ENCODE data around the gene NDFIP2. TPM values are rescaled to one million over a fixed set of nuclear protein-coding genes. Genes with fewer than 3 reads are reported as not detected.

Gene NDFIP2
- total and polyA plus RNA-seq, 3 donors from 2014 or later: 25.3 to 56.1 (median 33.8) TPM

GRCh38 chr13:79503473-79504017 lies 22.6 kb downstream of the NDFIP2 start:
- intact Hi-C loops (cut with DNase I; ENCODE audit: low total_unique reads): no loop called here
- TF ChIP-seq POLR2A (IDR thresholded peaks at IDR 0.05) (no peak), CTCF (IDR thresholded peaks at IDR 0.05) (no peak)
- Histone ChIP-seq H3K27me3 (no peaks in the 10 kb centered on the region), H3K9me3 (no peaks in the 10 kb centered on the region), H3K27ac (no peak overlapping the region), H3K4me3 (no peak overlapping the region), H3K4me1 (no peaks in the 10 kb centered on the region), H3K36me3 (ENCODE audit: low read depth, missing control alignments) (no peaks in the 10 kb centered on the region)
- DNase-seq: no peak

GRCh38 chr13:79508224-79508961 lies 27.4 kb downstream of the NDFIP2 start:
- no peaks in the 10 kb centered on the region for H3K9me3 ChIP-seq
- H3K4me1 ChIP-seq: no peaks in the 10 kb centered on the region
- no peaks in the 10 kb centered on the region for H3K27me3 ChIP-seq
- intact Hi-C loops (cut with DNase I; ENCODE audit: low total_unique reads): no loop called here
- H3K27ac ChIP-seq: no peak overlapping the region
- H3K4me3 ChIP-seq: no peak overlapping the region
- TF ChIP-seq CTCF (IDR thresholded peaks at IDR 0.05) (no peak), POLR2A (IDR thresholded peaks at IDR 0.05) (no peak)
- 86 to 88% methylated on average over 6 of the region's 6 CpGs for WGBS, 2 donors
- no peaks in the 10 kb centered on the region for H3K36me3 ChIP-seq (ENCODE audit: low read depth, missing control alignments)
- no peak for DNase-seq

GRCh38 chr13:79511611-79512010 lies 30.7 kb downstream of the NDFIP2 start:
- intact Hi-C loops (cut with DNase I; ENCODE audit: low total_unique reads): no loop called here
- no peaks in the 10 kb centered on the region for H3K27me3 ChIP-seq
- H3K9me3 ChIP-seq: no peaks in the 10 kb centered on the region
- DNase-seq: no peak
- no peak overlapping the region for H3K4me3 ChIP-seq
- H3K36me3 ChIP-seq (ENCODE audit: low read depth, missing control alignments): no peaks in the 10 kb centered on the region
- no peaks in the 10 kb centered on the region for H3K4me1 ChIP-seq
- no peak for TF ChIP-seq POLR2A (IDR thresholded peaks at IDR 0.05)
- no peak for TF ChIP-seq CTCF (IDR thresholded peaks at IDR 0.05)
- 86 to 90% methylated on average over 2 of the region's 2 CpGs for whole genome bisulfite sequencing, 2 donors
- H3K27ac ChIP-seq: no peak overlapping the region

- intact Hi-C loops (cut with DNase I; ENCODE audit: low total_unique reads): no loop called here
- H3K9me3 ChIP-seq: no peaks in the 10 kb centered on the region
- no peaks in the 10 kb centered on the region for H3K27me3 ChIP-seq
- no peaks in the 10 kb centered on the region for H3K36me3 ChIP-seq (ENCODE audit: low read depth, missing control alignments)
- H3K4me3 ChIP-seq: no peak overlapping the region
- H3K27ac ChIP-seq: no peak overlapping the region
- H3K4me1 ChIP-seq: no peaks in the 10 kb centered on the region
- TF ChIP-seq CTCF (IDR thresholded peaks at IDR 0.05): no peak
- TF ChIP-seq POLR2A (IDR thresholded peaks at IDR 0.05): no peak
- DNase-seq: no peak
Measured at GRCh38 chr13:79512950-79513349, 32.0 kb downstream of the NDFIP2 start.

- H3K9me3 ChIP-seq: no peaks in the 10 kb centered on the region
- H3K36me3 ChIP-seq (ENCODE audit: low read depth, missing control alignments): no peaks in the 10 kb centered on the region
- H3K4me3 ChIP-seq: no peak overlapping the region
- no peak for DNase-seq
- TF ChIP-seq CTCF (IDR thresholded peaks at IDR 0.05) (no peak), POLR2A (IDR thresholded peaks at IDR 0.05) (no peak)
- H3K27ac ChIP-seq: no peak overlapping the region
- H3K4me1 ChIP-seq: no peaks in the 10 kb centered on the region
- H3K27me3 ChIP-seq: no peaks in the 10 kb centered on the region
- intact Hi-C loops (cut with DNase I; ENCODE audit: low total_unique reads): no loop called here
Measured at GRCh38 chr13:79516595-79516994, 35.6 kb downstream of the NDFIP2 start.
